NCI-H2227 treated with DMSO at 0.1 percent for 48 hours (cell line): ENCODE data around the gene TK1.

Source experiments
- DNase-seq: peaks from one replicate; lab custom pipeline; 2025; lab: John Stamatoyannopoulos, UW

TK1 gene

DNA sequence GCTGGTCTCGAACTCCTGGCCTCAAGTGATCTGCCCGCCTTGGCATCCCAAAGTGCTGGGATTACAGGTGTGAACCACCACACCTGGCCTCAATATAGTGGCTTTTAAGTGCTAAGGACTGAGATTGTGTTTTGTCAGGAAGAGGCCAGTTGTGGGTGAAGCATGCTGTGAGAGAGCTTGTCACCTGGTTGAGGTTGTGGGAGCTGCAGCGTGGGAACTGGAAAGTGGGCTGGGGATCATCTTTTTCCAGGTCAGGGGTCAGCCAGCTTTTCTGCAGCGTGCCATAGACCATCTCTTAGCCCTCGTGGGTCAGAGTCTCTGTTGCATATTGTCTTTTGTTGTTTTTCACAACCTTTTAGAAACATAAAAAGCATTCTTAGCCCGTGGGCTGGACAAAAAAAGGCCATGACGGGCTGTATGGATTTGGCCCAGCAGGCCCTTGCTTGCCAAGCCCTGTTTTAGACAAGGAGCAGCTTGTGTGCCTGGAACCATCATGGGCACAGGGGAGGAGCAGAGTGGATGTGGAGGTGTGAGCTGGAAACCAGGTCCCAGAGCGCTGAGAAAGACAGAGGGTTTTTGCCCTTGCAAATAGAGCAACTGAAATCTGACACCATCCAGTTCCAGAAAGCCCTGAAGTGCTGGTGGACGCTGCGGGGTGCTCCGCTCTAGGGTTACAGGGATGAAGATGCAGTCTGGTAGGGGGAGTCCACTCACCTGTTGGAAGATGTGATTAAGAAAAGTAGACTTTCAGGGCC, 32.7 kb upstream of the TK1 start:
- DNase-seq, result no peak

DNA sequence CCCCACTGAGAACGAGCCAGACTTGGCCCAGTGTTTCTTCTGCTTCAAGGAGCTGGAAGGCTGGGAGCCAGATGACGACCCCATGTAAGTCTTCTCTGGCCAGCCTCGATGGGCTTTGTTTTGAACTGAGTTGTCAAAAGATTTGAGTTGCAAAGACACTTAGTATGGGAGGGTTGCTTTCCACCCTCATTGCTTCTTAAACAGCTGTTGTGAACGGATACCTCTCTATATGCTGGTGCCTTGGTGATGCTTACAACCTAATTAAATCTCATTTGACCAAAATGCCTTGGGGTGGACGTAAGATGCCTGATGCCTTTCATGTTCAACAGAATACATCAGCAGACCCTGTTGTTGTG, 27.8 kb upstream of the TK1 start:
- no peak for DNase-seq

DNA sequence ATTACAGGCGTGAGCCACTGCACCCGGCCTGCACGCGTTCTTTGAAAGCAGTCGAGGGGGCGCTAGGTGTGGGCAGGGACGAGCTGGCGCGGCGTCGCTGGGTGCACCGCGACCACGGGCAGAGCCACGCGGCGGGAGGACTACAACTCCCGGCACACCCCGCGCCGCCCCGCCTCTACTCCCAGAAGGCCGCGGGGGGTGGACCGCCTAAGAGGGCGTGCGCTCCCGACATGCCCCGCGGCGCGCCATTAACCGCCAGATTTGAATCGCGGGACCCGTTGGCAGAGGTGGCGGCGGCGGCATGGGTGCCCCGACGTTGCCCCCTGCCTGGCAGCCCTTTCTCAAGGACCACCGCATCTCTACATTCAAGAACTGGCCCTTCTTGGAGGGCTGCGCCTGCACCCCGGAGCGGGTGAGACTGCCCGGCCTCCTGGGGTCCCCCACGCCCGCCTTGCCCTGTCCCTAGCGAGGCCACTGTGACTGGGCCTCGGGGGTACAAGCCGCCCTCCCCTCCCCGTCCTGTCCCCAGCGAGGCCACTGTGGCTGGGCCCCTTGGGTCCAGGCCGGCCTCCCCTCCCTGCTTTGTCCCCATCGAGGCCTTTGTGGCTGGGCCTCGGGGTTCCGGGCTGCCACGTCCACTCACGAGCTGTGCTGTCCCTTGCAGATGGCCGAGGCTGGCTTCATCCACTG, 27.3 kb upstream of the TK1 start, which contains the start of gene BIRC5:
Gene BIRC5, plus strand, starts transcription at position 238 of the 690 bp plus-strand sequence. Its CDS starts 64 bp downstream, at position 302.
- DNase-seq, result peak; percentile 91

DNA sequence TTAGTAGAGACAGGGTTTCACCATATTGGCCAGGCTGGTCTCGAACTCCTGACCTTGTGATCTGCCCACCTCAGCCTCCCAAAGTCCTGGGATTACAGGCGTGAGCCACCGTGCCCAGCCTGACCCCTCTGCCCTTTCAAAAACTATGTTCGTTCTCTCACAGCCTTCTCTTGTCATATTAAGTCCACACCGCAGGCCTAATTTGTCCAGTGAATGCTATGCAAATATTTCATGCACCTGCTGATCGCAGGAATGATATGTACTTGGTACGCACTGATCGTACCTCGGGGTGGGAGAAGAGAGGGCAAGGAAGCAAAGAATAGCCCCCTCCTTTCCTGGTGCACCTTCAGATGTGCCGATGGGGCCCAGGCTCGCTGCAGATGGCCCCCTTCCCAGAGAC, 24.2 kb upstream of the TK1 start:
- no peak for DNase-seq

DNA sequence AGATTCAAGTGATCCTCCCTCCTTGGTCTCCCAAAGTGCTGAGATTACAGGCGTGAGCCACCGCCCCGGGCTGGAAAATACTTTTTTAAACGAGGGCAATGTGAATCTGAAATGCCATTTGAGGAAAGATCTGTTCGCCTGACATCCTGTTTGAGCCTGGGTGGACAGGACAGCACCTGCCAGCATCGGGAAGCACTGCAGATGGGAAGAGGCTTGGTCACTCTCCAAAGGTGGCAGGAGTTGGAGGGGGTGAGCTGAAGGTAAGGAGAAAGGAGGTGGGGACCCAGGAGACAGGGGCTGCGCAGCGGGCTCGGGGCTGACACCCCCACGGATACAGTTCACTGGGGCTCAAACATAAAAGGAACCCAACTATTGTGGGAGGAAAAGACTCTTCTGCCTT, 23.3 kb upstream of the TK1 start:
- DNase-seq, result no peak

DNA sequence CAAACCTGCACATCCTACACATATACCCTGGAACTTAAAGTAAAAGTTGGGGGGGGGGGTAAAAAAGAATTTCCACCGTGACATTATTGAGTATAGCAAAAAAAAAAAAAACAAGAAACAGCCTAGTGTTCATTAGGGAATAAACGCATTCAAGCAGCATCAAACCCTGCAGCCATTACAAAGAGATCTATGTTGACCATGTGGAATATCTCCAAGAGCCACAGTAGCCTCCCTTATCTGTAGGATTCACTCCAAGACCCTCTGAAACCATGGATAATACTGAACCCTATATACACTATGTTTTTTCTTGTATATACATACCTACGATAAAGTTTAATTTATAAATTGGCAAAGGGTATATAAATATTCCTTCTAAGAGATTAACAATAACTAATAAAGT, 21.6 kb upstream of the TK1 start:
- DNase-seq, result no peak

DNA sequence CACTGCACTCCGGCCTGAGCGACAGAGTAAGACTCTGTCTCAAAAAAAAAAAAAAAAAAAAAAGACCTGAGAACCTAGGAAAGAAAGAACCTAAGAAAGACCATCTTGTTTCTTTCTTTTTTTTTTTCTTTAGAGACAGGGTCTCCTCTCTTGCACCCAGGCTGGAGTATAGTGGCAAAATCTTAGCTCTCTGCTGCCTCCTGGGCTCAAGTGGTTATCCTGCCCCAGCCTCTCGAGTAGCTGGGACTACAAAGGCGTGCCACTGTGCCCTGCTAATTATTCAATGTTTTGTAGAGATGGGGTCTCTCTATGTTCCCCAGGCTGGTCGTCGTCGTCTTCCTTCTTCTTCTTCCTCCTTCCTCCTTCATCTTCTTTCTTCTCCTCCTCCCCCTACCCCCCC, 19.4 kb upstream of the TK1 start:
- DNase-seq, result no peak

DNA sequence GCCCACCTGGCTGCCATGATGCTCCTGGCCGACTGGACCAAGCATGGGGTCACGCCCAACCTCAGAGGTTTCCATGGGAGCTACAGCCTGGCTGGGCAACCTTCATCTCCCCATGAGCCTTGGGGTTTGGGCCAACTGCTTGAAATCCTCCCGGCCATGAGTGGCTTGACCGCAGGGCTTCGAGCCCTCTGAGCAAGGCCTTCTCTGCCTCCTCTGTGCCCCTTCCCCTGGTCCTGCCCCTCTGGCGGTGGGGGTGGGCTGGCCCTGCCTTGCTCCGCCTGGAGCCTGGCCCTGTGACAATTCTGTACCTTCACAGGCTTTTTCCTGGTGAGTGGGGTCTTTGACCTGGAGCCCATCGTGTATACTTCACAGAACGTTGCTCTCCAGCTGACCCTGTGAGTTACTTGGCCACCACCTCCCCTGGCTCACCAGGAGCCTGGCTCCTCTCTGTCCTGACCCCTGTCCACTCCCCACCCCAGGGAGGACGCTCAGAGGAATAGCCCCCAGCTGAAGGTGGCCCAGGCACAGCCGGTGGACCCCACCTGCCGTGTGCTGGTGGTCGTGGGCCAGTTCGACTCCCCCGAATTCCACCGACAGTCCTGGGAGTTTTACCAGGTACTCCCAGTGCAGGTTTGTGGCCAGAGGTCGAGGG, 18.4 kb upstream of the TK1 start:
- no peak for DNase-seq

DNA sequence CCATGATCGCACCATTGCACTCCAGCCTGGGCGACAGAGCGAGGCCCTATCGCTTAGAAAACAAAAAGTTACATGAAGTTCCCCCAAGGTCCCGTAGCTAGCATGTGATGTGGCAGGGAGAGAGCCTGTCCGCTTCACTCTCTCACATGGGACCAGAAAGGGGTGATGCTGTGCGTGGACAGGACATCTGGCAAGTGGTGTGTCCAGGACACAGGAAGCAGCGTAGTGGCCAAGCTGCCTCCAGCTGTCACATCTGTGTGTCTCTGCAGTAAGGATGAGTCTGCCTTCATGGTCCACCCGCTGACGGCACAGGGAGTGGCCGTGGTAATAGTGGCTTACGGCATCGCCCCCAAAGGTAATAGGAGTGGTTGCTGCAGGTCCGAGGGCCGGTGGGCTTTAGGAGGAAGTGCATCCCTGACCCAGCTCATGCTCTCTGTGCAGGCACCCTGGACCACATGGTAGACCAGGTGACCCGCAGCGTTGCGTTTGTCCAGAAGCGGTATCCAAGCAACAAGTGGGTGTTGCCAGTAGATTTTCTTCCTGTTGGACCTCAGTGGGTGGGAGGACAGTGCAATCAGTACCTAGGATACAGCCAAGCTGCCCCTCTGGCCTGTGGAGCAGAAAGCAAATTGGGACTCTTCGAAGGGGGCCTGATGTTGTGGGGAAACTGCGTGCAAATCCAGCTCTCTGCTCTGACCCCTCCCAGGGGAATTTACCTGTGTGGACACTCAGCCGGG, 17.7 kb upstream of the TK1 start:
- DNase-seq, result no peak

DNA sequence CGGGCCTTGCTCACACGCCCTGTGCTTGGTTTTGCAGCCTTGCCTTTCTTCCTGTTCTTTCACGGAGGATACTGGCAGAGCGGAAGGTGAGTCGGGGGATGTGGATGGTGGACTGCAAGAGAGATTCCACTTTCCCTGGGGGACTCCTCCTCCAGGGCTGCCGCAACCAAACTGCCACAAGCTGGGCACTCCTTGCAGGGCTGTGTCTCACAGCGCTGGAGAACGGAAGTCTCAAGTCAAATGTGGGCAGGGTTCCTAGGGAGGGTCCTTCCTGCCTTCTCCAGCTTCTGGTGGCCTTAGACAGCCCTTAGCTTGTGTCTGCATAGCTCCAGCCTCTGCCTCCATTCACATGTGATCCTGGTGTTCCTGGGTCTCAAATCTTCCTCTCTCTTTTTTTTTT, 15.8 kb upstream of the TK1 start:
- no peak for DNase-seq

DNA sequence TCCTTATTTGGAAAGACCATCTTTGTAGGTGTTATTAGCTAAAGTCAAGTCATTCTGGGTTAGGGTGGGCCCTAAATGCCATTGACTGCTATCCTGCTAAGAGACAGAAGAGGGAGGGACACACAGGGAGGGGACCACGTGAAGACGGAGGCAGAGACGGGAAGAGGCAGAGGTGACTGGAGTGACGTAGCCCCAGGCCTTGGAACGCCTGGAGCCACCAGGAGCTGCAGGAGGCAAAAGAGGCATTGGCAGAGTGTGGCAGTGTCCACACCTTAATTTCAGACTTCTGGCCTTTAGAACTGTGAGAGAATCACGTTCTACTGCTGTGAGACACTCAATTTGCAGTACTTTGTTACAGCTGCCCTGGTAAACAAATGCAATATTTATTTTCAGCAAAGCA, 13.6 kb upstream of the TK1 start:
- DNase-seq, result no peak

DNA sequence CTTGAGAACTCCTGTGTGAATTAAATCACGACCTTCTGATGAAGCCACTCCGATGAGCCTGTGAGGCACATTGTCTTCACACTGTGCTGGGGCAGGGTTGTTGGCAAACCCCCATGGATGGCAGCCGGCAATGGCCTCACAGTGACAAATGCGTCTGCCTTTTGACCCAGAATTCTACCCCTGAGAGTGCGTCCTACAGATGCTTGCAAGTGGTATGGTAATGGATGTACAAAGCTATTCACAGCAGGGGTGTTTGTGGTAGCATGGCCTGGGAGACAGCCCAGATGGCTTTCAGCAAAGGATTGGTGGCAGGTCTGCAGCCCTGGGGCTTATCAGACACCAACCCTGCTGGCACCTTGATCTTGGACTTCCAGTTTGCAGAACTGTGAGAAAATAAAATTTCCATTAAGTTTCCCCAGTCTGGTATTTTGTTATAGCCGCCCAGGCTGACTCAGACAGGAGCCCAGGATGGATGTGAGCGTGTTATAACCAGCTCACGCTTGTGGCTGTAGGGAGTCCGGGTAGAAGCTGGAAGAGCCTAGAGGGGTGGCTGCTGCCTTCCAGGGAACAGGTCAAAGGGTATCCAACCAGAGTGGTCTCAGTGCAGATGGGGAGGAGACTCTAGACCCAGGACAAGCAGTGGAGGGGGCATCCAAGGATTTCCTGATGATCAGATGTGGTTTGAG, 10.4 kb upstream of the TK1 start:
- DNase-seq, result peak; percentile 41

DNA sequence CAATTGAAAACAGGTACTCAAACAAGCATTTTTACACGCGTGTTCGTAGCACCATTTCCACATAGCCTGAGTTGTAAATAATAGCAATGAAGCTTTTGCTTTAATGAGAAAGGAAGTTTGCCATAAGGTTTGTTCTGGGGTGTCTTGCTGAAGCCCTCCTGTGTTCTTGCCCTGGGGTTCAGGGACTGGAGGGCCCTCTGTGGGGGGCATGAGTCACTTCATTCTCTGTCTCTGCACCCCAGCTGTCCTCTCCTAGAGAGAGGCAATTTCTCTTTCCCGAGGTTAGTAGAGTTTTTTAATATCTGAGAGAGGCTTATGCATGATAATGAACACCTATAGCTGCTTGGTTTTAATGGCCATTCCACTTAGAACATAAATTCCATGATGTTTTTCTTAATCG, 9.9 kb upstream of the TK1 start:
- no peak for DNase-seq

DNA sequence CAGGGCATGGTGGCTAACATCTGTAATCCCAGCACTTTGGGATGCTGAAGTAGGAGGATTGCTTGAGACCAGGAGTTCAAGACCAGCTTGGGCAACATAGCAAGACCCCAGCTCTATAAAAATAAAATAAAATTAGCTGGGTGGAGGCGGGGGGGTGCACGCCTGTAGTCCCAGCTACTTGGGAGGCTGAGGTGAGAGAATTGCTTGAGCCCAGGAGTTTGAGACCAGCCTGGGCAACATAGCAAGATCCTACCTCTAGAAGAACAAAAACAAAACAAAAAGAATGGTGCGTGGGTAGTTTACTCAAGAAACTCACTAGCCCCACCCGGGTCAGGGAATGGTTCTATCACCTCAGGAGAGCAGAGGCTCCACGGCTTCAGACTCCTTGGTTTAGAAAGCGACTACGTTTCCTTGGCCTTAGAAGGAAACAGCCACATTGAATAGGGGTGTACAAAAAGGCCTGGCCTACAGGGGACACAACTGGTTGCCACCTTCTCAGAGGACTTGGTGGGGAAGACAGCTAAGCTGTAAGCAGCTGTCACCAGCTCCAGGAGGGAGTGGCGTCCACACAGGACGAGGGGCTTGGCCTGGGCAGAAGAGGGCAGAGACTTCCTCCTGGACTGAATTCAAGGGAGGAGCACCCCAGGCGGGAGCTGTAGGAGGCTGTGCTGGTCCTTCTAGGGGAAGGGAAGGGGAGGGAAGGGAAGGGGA, 716 bp downstream of the TK1 start:
- DNase-seq, result no peak

DNA sequence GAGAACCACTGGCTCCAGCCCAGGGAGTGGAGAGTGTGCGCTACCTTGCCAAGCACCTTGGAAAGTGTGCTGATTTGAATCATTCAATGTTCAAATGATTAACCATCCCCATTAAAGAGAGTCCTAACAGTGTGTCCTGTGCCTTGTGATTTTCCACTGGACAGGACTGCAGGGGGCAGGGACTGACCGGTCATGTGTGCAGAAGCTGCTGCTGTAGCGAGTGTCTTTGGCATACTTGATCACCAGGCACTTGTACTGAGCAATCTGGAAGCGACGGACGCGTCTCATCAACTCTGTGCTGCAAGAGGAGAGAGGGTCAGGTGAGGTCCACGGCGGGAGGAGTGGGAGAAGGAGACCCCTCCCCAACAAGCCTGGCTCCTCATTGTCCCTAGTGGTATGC, 2.0 kb downstream of the TK1 start:
- DNase-seq, result no peak

DNA sequence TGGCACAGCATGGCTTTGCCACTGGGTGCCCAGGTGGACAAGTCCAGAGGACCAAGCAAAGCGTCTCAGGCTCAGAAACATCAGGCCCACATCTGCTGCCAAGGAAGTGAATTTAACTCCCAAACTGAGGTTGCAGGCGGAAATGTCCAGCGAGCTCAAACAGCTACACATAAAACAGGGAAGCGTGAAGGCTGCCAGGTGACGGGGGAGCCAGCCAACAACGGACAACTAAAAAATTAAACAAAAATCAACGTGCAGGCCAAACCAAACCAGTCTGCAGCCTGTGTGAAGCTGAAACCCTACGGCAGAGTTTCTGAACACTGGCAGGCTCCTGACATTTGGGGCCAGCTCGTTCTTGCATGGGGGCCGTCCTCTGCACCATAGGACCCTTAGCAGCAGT, 2.5 kb downstream of the TK1 start:
- no peak for DNase-seq

DNA sequence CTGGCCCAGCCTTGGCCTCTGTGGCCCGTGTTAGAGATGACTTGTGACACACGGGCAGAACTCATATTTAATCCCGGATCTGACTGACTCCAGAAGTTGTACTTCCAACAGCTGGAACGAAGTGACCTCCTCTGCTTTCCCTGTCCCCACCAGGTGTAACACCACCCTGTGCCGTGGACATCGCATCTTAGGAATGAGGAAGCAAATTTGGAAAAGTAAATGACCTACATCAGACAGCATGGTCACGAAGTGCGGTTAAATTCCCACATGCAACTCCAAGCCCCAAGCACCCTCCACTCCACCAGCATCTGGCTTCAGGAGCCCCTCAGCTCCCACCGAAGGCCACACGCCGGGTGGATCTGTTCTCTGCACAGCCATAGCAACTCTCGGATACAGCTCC, 2.9 kb downstream of the TK1 start:
- no peak for DNase-seq

DNA sequence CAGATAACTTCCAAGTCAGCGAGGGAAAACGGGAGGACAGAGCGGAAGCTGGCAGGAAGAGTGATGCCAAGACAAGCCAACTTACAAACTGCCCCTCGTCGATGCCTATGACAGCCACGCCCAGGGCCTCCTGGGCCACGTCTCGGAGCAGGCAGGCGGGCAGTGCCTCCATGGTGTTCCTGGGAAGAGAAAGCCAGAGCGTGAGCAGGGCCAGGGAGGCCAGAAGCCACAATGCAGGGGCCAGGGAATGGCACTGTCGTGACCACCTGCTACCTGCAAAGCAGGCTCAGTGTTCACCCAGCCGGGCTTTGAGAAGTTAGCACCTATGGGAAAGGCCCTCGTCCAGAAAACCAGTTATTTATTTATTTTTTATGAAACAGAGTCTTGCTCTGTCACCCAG, 4.3 kb downstream of the TK1 start:
- DNase-seq, result no peak

DNA sequence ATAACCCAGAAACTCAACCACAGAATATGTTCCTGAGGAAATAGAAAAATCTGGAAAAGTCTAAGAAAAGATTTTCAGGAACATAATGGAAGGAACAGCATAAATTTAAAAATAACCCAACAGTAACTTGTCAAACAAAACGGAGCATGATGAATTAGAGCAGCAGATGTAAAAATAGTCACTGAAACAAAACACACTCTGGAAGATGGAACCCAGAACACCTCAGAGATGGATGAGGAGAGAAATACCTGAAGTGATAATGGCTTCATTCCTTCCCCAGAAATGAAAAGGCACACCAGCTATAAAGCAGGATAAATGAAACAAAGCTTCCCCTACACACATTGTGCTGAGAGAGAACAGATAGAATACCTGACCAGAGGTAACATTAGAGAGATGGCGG, 6.3 kb downstream of the TK1 start:
- no peak for DNase-seq

DNA sequence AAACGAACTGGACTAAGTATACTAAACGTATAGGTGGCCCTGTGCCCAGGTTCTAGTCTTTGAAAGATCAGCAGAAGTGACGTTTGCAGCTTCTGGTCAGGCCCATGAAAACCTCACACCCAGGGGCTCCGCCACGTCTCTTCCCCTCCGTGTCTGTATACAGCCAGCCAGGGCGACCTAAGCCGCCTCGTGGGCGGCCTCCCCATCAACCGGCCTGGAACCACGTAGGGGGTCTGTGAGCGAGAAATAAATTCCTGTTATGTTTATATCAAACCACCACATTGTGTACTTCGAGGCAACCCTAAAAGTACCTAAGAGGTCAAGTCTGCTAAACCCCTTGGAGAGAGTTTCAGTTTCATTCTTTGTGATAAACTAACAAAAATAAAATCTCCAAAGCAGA, 6.8 kb downstream of the TK1 start:
- no peak for DNase-seq

DNA sequence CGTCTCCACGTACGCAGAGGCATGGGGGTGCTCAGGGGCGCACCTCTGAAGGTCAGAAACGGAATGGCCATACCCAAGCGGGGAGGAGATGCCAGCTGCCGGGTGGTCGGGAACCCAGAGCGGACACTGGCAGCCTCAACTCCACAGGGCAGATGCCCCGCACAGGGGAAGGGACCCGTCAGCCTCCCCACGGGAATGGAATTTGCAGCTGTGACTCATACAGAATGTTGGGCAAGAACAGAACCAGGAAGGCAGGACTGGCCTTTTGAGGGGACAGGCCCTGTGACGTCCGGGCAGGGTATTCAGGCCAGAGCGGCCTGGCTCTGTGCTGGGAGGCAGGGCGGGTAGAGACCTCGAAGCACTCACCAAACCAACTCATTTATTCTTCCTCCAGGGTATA, 7.5 kb downstream of the TK1 start:
- no peak for DNase-seq
